ENCODE data around the gene PPM1H. TPM values are rescaled to one million over a fixed set of nuclear protein-coding genes. Genes with fewer than 3 reads are reported as not detected.

The PPM1H gene
- total and polyA plus RNA-seq, 4 donors, result 2.3 to 7.2 (median 4.1) TPM

GRCh38 chr12:62670986-62671720, 263.8 kb downstream of the PPM1H start:
- Histone ChIP-seq H3K4me1 (ENCODE audit: control insufficient read depth in 4 of 4, insufficient read depth in 4 of 4, low read length in 3 of 4) (no peaks in the 10 kb centered on the region), H3K27ac (ENCODE audit: low read depth in 1 of 2, low read length in 2 of 2) (no peak overlapping the region), H3K27me3 (ENCODE audit: control insufficient read depth in 4 of 4, insufficient read depth in 4 of 4, low read length in 3 of 4) (no peaks in the 10 kb centered on the region), H3K4me3 (ENCODE audit: low read depth in 1 of 3, low read length in 3 of 3) (no peak overlapping the region), H3K36me3 (ENCODE audit: control insufficient read depth in 4 of 4, insufficient read depth in 3 of 4, low read depth in 1 of 4, low read length in 3 of 4) (peaks cover 0 to under 1% (median 0%) of the 10 kb centered on the region in 4 donors), H3K9ac (ENCODE audit: low read depth in 1 of 2, low read length in 2 of 2) (no peak overlapping the region), H3K9me3 (ENCODE audit: control insufficient read depth in 4 of 4, low read length in 3 of 4) (no peaks in the 10 kb centered on the region)
- DNase-seq (ENCODE audit: low spot score), result no peak
- WGBS, result 94% methylated on average over 10 of the region's 10 CpGs
- TF ChIP-seq GABPA (IDR thresholded peaks at IDR 0.05 in 1 of 2, conservative IDR thresholded peaks at IDR 0.05 in 1 of 2), result no peak
- no peak for TF ChIP-seq NR2F2 (IDR thresholded peaks at IDR 0.05)
- TF ChIP-seq YY1 (IDR thresholded peaks at IDR 0.05), result no peak
- TF ChIP-seq ATF3 (IDR thresholded peaks at IDR 0.05), result no peak
- TF ChIP-seq SP1 (IDR thresholded peaks at IDR 0.05), result no peak
- TF ChIP-seq HNF4A (conservative IDR thresholded peaks at IDR 0.05), result no peak
- TF ChIP-seq CTCF (IDR thresholded peaks at IDR 0.05; ENCODE audit: low read depth, low read length, missing input control), result no peak
- TF ChIP-seq JUND (IDR thresholded peaks at IDR 0.05), result no peak

- TF ChIP-seq RAD21 (IDR thresholded peaks at IDR 0.05) (no peak), FOXA1 (IDR thresholded peaks at IDR 0.05) (no peak), SP1 (IDR thresholded peaks at IDR 0.05) (no peak), TAF1 (conservative IDR thresholded peaks at IDR 0.05) (no peak), RXRA (IDR thresholded peaks at IDR 0.05) (no peak), REST (IDR thresholded peaks at IDR 0.05) (no peak), JUND (IDR thresholded peaks at IDR 0.05) (no peak), ZBTB33 (IDR thresholded peaks at IDR 0.05) (no peak), HNF4G (IDR thresholded peaks at IDR 0.05) (no peak), MAX (IDR thresholded peaks at IDR 0.05) (no peak), EGR1 (IDR thresholded peaks at IDR 0.05; ENCODE audit: low read depth in 2 of 2) (no peak), ATF3 (IDR thresholded peaks at IDR 0.05) (no peak), GABPA (IDR thresholded peaks at IDR 0.05 in 1 of 2, conservative IDR thresholded peaks at IDR 0.05 in 1 of 2) (no peak), NR2F2 (IDR thresholded peaks at IDR 0.05) (no peak), CTCF (IDR thresholded peaks at IDR 0.05; ENCODE audit: low read depth, low read length, missing input control) (no peak), HNF4A (conservative IDR thresholded peaks at IDR 0.05) (no peak), FOXA2 (IDR thresholded peaks at IDR 0.05) (no peak), YY1 (IDR thresholded peaks at IDR 0.05) (no peak)
These were observed 266.2 kb downstream of the PPM1H start for GRCh38 chr12:62668782-62669181.

More at GRCh38 chr12:62668782-62669181, 266.2 kb downstream of the PPM1H start:
- no peaks in the 10 kb centered on the region for H3K27me3 ChIP-seq (ENCODE audit: control insufficient read depth in 4 of 4, insufficient read depth in 4 of 4, low read length in 3 of 4)
- H3K9me3 ChIP-seq (ENCODE audit: control insufficient read depth in 4 of 4, low read length in 3 of 4), result no peaks in the 10 kb centered on the region
- no peak overlapping the region for H3K27ac ChIP-seq (ENCODE audit: low read depth in 1 of 2, low read length in 2 of 2)
- DNase-seq (ENCODE audit: low spot score), result no peak
- no peaks in the 10 kb centered on the region for H3K36me3 ChIP-seq (ENCODE audit: control insufficient read depth in 4 of 4, insufficient read depth in 3 of 4, low read depth in 1 of 4, low read length in 3 of 4)
- H3K4me3 ChIP-seq (ENCODE audit: low read depth in 1 of 3, low read length in 3 of 3), result no peak overlapping the region
- no peak overlapping the region for H3K9ac ChIP-seq (ENCODE audit: low read depth in 1 of 2, low read length in 2 of 2)
- WGBS, result 99% methylated on average over 3 of the region's 3 CpGs
- no peaks in the 10 kb centered on the region for H3K4me1 ChIP-seq (ENCODE audit: control insufficient read depth in 4 of 4, insufficient read depth in 4 of 4, low read length in 3 of 4)

Measured in liver (tissue), 9 donors.